ENCODE data around the gene CTDNEP1. TPM values are rescaled to one million over a fixed set of nuclear protein-coding genes. Genes with fewer than 3 reads are reported as not detected.

The CTDNEP1 gene
- polyA plus RNA-seq, 1 of the 3 experiments (the other 2 are of a cell fraction), result 111 TPM

DNA sequence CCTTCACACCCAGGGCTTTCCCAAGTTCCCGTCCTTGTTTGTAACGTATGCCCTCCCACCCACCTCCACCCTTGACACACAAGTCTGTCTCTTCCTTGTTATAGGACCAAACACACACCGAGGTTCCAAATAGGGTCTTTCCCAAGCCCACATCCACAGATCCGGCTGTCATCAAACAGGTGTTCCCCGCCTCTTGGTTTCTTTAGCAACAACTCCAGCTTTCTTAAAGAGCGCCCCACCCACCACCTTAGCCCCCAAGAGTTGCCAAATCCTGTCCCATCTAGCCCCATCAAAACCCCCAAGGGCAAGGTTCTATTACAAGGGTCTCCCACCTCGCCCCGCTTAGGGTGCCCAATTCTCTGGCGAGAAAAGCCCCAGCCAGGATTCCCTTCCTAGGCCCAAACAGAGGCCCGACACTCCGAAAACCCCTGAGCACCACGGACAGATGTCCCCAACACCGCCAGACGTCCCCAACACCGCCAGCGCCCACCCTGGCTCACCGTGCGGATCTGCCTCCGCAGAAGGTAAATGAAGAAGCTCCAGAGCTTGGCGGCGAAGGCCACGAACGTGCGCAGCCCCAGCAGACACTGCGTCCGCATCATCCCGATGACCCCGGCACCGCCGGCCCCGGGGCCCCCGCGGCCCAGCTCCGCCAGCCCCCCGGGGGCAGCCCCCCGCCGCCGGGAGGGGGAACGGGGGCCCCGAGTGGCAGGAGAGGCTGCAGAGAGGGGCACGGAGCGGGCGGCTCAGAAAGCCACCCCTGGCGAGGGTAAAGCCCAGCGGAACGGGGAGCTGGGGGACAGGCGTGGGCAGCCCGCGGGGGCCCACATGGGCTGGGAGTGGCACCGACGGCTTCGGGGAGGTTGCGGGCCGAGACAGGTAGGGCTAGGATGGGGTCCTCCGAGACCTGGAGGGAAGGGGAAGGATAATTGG lies 573 bp downstream of the CTDNEP1 start:
- H2AFZ ChIP-seq (ENCODE audit: low read depth), result 0 out of 2 replicates have a peak overlapping the region, but pooled peaks have one; percentile 21
- DNase-seq, result no peak
- POLR2A ChIA-PET, result interaction anchor here (0.7 to 1.6 kb wide), 4 partner anchors 8 to 428 kb away, joined by 3 to 7 read pairs (median 6); partner anchors contain the start of genes GABARAP and PHF23

DNA sequence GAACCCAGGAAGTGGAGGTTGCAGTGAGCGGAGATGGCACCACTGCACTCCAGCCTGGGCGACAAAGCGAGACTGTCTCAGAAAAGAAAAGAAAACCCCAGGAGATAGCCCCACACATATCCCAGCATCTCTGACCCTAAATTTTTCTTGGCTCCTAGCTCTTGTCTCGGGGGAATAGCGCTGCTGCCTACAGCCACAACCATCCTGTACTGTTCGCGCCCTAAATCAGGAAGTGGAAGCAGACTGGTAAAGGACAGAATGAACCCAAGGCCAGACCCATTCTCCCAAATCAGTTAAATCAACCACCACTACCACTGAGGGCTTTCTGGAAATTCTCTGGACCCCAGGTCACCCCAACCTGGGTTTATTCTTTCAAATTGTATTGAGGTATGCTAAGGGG lies 1.7 kb downstream of the CTDNEP1 start:
- Histone ChIP-seq H4K20me1 (ENCODE audit: insufficient read depth) (no peaks in the 10 kb centered on the region), H3K4me1 (ENCODE audit: control insufficient read depth in 1 of 2, insufficient read depth in 2 of 2, low read depth in 1 of 2, low read length in 1 of 2) (peaks cover 9 to 23% of the 10 kb centered on the region in 2 experiments; a peak in 3 of 4 replicates), H3F3A (replicated peaks; ENCODE audit: insufficient read depth) (peaks cover 18% of the 10 kb centered on the region), H3K79me2 (ENCODE audit: insufficient read depth) (peaks cover 68% of the 10 kb centered on the region), H3K4me3 (ENCODE audit: low read depth in 2 of 2, low read length in 1 of 2) (peak overlapping the region; percentile 81 to 95), H3K9me3 (no peaks in the 10 kb centered on the region), H3K27me3 (ENCODE audit: insufficient read depth) (no peaks in the 10 kb centered on the region), H3K9ac (peak overlapping the region; percentile 94; the same call in 1 of the 2 replicates), H2AFZ (ENCODE audit: low read depth) (no peak overlapping the region), H3K27ac (ENCODE audit: low read depth in 2 of 2, low read length in 1 of 2) (0 out of 4 replicates have a peak overlapping the region, but pooled peaks of 1 of the 2 experiments have one; percentile 7), H3K9me2 (no peaks in the 10 kb centered on the region), H3K4me2 (peak overlapping the region; percentile 95), H3K36me3 (replicated peaks in 1 of 2; ENCODE audit: control insufficient read depth in 1 of 2, insufficient read depth in 2 of 2, low read length in 1 of 2) (peaks cover 20 to 25% of the 10 kb centered on the region in 2 experiments)
- POLR2A ChIA-PET, result interaction anchor here (0.8 to 0.9 kb wide), 2 partner anchors 10 to 59 kb away, joined by 3 read pairs; no protein-coding TSS in a partner anchor
- 95% methylated on average over 7 of the region's 7 CpGs for WGBS (ENCODE audit: low lambda C conversion rate)
- DNase-seq, result no peak
- CTCF ChIA-PET, result interaction anchor here (1.5 kb wide), 1 partner anchor 46 kb away, joined by 6 read pairs; no protein-coding TSS in a partner anchor
- TF ChIP-seq, protein P1, sequence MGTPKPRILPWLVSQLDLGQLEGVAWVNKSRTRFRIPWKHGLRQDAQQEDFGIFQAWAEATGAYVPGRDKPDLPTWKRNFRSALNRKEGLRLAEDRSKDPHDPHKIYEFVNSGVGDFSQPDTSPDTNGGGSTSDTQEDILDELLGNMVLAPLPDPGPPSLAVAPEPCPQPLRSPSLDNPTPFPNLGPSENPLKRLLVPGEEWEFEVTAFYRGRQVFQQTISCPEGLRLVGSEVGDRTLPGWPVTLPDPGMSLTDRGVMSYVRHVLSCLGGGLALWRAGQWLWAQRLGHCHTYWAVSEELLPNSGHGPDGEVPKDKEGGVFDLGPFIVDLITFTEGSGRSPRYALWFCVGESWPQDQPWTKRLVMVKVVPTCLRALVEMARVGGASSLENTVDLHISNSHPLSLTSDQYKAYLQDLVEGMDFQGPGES (IDR thresholded peaks at IDR 0.05; ENCODE audit: low read depth, low read length), result no peak
- no peak for TF ChIP-seq FOXJ3 (CRISPR knock-in tag; IDR thresholded peaks at IDR 0.05)
- TF ChIP-seq ELF1 (IDR thresholded peaks at IDR 0.05), result no peak
- TF ChIP-seq MXI1 (IDR thresholded peaks at IDR 0.05; ENCODE audit: low read depth, low read length), result no peak
- TF ChIP-seq YY1 (IDR thresholded peaks at IDR 0.05; ENCODE audit: low read depth), result no peak
- TF ChIP-seq TEAD4 (IDR thresholded peaks at IDR 0.05; ENCODE audit: borderline replicate concordance, insufficient read depth), result no peak
- TF ChIP-seq JUND (IDR thresholded peaks at IDR 0.05), result no peak

More for the DNA sequence above, 573 bp downstream of the CTDNEP1 start:
- H3K27me3 ChIP-seq (ENCODE audit: insufficient read depth), result no peaks in the 10 kb centered on the region
- H3F3A ChIP-seq (replicated peaks; ENCODE audit: insufficient read depth), result peaks cover 10% of the 10 kb centered on the region
- peak overlapping the region; percentile 95 for H3K4me2 ChIP-seq
- 2% methylated on average over 49 of the region's 55 CpGs for WGBS (ENCODE audit: low lambda C conversion rate)
- peak overlapping the region; percentile 81 to 95 for H3K4me3 ChIP-seq (ENCODE audit: low read depth in 2 of 2, low read length in 1 of 2)
- no peaks in the 10 kb centered on the region for H4K20me1 ChIP-seq (ENCODE audit: insufficient read depth)
- H3K36me3 ChIP-seq (replicated peaks in 1 of 2; ENCODE audit: control insufficient read depth in 1 of 2, insufficient read depth in 2 of 2, low read length in 1 of 2), result peaks cover 17 to 22% of the 10 kb centered on the region in 2 experiments
- peaks cover 68% of the 10 kb centered on the region for H3K79me2 ChIP-seq (ENCODE audit: insufficient read depth)
- no peaks in the 10 kb centered on the region for H3K9me3 ChIP-seq
- CTCF ChIA-PET, result interaction anchor here (0.6 to 1.6 kb wide), 8 partner anchors 8 to 310 kb away, joined by 3 to 14 read pairs (median 4); no protein-coding TSS in a partner anchor
- TF ChIP-seq MXI1 (IDR thresholded peaks at IDR 0.05; ENCODE audit: low read depth, low read length) (0 out of 2 replicates have a peak, but pooled peaks have one; percentile 32), TEAD4 (IDR thresholded peaks at IDR 0.05; ENCODE audit: borderline replicate concordance, insufficient read depth) (no peak), JUND (IDR thresholded peaks at IDR 0.05) (no peak), MEF2A (IDR thresholded peaks at IDR 0.05; ENCODE audit: borderline replicate concordance, low read depth) (no peak)
- TF ChIP-seq, protein P2, sequence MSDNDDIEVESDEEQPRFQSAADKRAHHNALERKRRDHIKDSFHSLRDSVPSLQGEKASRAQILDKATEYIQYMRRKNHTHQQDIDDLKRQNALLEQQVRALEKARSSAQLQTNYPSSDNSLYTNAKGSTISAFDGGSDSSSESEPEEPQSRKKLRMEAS (IDR thresholded peaks at IDR 0.05; ENCODE audit: low read depth), result 0 out of 2 replicates have a peak, but pooled peaks have one; percentile 10
- H3K4me1 ChIP-seq (ENCODE audit: control insufficient read depth in 1 of 2, insufficient read depth in 2 of 2, low read depth in 1 of 2, low read length in 1 of 2), result peaks cover 9 to 23% of the 10 kb centered on the region in 2 experiments; a peak in 3 of 4 replicates
- H3K27ac ChIP-seq (ENCODE audit: low read depth in 2 of 2, low read length in 1 of 2), result peak overlapping the region; percentile 96 to 99
- peak overlapping the region; percentile 94 for H3K9ac ChIP-seq
- no peaks in the 10 kb centered on the region for H3K9me2 ChIP-seq
